LHCN-M2 (cell line): ENCODE results near the gene SERPINA9. TPM values are rescaled to one million over a fixed set of nuclear protein-coding genes. Genes with fewer than 3 reads are reported as not detected.

ENCODE experiments used
- DNase-seq: peaks from one replicate; pipeline ENCODE4 v3.0.0-alpha.2; 2012; ENCODE audit warnings: low read depth
- total RNA-seq: library from RNA; depleted of rRNA; stranded (reverse); fragments of >200 nt; gene quantifications from 2 replicates; pipeline ENCODE4 v1.2.3, GENCODE V29; 2014

Gene SERPINA9
- total RNA-seq, 1 experiment from 2014 or later, result not detected

DNA sequence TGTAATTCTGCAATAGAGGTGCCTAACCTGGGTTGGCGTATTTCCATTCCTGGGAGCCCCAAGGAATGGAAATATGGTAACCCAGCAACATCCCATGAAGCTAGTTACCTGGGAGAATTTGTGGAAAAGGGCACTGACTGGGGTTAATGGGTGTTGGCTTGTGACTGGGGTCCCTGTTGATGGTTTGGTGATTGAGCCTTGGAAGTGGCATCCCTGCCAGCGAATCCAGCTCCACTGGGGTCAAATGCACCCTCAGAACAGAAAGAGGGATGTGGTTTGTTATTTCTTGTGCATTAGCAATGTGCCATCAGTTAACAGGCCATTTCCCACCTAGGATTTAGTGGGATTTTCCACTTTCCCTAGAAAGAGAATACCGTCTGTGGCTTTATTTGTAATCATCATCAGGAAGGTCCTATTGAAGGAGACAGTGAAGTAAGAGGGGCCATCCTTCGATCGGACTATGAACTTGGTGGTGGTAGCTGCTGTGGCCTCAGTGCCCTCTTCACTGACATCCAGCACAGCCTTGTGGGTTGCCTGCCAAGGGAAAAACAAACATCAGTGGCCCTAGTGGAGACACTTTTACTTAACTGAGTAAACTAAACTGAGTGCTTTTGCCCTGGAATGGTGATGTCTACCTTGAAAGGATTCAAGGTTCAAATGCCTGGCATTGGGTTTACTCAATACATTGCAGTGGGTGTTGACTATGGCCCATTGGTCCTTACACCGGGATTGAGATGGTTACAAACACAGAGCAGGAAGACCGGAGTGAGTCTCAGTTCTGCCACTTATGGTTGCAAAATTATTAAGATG, 13.0 kb downstream of the SERPINA9 start:
- DNase-seq, result no peak

DNA sequence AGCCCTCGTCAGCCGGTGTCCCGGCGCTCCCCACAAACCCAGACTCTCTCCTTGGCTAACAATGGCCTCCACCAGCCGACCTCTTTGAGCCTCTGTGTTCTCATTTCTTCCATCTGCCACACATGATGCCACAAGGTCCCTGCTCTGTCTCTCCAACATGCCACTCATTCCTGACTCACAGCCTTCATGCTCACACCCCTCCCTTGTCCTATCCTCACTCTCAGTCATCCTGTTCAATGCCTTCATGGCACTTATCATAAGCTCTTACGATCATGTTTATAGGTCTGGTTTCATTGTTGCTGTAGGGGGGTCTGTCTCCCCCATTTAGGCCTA, 13.8 kb downstream of the SERPINA9 start:
- no peak for DNase-seq

DNA sequence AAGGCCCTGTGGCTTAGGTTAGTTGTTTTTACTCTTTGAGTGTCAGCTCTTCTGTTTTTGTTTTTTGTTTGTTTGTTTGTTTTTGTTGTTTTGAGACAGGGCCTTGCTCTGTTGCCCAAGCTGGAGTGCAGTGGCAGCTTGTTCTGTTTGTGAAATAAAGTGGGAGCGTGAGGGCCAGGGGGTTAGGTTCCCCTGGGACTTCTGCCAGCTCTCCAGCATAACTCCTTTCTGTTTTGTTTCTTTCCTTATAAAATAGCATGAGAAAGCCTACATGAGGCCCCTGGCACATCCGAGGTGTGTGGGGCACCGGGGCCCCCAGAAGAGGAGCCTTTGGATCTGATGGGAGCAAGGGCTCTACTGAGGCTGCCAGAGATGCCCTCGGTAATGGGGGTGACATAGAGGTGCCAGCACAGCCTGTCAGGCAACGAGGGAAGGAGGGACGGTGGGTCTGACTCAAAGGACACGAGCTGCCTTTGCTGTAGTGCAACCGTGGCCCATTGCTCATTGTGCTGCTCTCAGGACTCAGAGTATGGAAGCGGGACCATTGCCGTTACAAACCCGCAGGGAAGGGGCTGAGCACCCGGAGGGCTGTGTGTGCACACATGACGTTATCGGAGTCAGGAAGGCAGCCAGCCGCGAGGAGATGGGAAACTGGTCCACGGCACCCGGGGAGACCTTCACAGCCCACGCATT, 14.3 kb downstream of the SERPINA9 start:
- no peak for DNase-seq

DNA sequence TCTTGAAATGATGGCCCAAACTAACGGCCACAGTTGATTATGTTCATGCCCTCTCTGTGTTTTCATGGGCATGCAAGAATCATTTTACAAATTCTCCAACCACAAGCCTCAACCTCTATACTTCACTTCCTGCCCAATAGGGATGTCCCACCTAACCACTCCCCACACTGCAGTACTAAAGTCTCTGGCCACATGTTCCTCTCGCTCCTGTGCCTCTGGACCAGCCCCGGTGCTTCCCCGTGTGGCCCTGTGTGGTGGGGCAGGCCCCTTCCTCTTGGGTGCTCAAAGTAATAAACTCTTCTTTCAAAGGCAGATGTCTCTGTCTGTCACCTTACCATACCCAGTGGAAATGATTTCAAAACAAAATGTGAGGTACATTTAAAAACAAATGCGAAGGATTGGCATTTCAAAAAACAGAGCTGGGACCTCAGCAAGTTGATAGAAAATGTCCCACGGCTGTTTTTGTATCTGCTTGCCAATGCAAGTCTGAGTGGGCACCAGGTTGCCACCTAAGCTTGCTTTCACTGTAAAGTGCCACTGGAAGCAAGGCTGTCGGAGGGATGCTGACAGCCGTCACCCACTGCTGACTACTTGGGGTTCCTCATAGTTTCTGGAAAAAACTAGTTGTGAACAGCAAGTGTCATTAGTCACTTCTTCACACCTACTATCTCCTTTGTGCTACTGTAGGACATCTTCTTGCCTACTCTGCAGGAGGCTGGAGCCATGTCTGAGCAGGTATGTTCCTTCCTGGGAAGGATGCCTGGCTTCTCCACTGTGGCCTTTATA, 15.2 kb downstream of the SERPINA9 start:
- no peak for DNase-seq

DNA sequence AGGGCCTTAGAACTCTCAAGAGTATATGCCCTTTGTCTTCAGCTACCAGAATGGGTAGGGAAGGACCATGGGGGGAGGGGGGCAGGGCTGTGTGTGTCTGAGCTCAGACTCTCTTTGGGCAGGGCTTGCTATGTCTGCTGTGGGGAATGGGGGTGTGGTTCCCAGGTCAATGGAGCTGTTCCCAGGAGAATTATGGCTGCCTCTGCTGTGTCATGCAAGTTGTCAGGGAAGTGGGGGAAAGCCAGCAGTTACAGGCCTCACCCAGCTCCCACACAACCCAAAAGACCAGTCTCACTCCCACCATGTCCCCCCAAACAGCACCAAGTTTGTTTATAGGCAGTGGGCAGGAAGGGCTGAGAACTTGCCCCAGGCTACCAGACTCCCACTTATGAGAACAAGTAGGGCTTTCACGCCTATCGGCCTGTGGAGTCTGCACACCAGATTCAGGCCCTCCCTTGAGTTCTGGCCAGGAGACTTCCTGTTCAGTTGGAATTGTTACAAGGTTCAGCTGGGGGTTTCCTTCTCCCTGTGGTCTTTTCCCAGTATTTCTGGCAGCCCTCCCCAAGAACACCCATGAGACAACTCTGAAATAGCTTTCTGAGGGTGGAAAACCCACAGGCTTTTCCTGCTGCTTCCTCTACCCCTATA, 17.3 kb downstream of the SERPINA9 start:
- DNase-seq, result no peak

DNA sequence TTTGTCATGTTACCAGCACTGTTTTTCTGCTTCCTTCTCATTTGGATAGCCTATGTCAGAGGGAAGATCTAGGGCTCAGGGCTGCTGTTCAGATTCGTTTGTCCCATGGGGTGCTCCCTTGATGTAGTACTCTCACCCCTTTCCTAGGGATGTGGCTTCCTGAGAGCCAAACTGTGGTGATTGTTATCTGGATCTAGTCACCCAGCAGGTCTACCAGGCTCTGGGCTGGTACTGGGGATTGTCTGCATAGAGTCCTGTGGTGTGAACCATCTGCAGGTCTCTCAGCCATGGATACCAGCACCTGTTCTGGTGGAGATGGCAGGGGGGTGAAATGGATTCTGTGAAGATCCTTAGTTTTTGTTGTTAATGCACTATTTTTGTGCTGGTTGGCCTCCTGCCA, 17.9 kb downstream of the SERPINA9 start:
- no peak for DNase-seq

DNA sequence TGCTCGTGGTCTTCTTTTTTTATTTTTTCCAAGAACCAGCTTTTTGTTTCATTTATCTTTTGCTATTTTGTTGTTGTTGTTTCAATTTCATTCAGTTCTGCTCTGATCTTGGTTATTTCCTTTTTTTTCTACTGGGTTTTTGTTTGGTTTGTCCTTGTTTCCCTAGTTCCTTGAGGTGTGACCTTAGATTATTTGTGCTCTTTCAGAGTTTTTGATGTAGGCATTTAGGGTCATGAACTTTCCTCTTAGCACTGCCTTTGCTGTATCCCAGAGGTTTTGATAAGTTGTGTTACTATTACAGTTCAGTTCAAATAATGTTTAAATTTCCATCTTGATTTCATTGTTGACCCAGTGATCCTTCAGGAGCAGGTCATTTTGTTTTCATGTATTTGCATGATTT, 20.1 kb downstream of the SERPINA9 start:
- no peak for DNase-seq

DNA sequence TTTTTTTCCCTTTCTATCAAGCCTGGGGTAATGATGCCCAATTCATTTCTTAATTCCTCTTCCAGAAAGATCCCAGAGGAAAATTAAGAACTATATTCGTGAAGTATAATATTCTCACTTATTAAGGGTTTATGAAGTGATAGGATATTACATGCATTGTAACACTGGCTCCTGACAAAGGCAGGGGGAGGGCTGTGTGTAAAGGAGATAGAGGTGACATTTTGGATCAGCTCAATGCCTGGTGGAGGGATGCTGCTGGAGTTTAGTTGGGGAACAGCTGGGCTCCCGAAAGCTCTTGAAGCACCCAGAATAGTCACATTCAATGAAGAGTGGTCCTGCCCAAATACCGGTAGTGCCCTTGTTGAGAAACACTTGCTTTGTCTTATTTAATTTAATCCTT, 24.2 kb downstream of the SERPINA9 start:
- DNase-seq, result no peak

DNA sequence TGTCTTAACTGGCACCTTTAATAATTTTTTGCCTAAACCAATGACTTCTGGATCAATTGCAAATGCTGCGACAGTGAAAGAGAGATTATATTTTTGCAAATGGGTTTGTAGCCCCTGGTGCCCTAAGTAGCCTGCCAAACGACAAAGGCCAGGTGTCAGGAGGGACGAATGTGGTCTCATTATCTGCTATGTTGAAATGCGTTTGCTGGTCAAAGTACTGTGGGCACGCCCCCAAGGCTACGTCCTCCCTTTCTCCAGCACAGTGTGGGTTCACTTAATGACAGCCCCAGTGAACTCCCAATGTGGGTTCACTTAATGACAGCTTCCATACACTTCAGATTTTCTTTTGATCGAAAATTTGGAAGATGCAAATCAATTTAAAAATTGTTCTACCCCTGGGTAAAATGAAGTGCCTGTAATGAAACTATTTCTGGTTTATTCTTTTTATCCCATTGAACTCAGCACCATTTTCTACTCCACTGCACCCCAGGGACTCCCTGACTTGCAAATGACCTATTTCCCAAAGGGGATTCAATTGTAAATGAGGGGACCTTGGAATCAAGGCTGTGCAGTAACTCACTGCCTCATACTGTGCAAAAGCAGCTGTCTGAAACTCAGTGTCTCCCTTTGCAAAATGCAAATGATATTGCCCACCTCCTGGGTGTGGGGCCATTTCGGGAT, 24.8 kb downstream of the SERPINA9 start:
- no peak for DNase-seq

DNA sequence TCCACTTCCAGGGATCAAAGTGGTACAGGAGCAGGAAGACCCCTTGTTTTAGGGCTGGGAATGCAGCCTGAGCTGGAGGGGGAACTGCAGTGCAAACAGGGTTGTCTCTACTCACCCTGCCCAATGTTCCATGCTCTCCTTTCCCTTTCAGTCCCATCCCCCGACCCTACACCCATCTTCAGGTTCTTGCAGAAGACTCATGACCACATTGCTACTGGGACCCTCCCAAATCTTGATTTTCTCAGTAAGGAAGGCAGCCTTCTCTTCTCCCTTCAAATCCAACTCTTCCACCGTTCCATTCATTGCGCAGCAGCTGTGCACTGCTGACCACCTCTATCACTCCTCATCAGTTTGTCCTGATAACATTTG, 25.3 kb downstream of the SERPINA9 start:
- no peak for DNase-seq

DNA sequence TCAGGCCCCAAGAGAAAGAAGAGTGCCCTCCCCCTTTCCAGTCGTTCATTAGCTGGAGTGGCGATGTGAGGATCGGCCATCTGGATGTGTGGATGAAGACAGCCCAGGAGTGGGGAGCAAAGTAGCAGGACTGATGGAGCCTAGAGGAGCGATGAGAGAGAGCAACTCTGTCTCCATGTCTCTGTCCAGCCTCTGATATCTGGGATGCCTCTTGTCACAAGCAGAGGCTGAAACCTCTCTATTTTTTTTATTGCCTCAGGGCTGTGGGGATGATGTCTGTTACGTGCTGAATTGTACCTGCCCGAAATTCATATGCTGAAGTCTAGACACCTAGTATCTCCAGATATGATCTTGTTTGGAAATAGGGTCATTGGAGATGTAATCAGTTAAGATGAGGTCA, 26.1 kb downstream of the SERPINA9 start:
- no peak for DNase-seq

DNA sequence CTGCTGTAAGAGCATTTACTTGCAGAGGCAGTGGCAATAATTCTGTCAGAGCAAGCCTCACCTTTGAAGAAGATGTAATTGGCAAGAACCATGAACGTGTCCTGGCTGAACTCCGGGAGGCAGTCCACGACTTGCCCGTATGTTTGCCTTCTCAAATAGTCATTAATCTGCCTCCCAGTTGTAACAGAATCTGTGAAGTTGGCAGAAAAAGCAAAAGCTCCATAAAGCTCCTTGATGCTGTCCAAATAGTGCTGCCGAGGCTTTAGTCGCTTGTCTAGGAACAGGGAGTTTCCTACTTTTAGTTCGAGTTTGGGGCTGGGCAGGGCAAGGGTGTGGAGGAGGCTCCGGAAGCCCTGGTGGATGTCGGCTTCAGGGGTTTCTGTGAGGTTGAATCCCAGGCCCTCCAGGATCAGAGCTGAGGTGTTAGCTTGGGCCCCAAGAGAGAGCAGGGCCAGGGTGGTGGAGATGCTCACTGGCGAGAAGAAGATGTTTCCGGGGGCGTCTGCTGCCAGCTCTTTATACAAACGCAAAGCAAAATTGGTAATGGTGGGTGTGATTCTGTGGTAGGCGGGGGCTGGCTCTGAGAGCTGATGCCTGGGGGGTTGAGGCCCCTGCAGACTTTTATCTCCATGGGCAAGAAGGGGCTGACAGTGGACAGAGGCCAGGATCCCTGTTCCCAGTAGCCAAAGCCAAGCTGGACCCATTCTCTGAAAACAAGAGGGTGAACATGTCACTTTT, 27.8 kb downstream of the SERPINA9 start:
- no peak for DNase-seq

DNA sequence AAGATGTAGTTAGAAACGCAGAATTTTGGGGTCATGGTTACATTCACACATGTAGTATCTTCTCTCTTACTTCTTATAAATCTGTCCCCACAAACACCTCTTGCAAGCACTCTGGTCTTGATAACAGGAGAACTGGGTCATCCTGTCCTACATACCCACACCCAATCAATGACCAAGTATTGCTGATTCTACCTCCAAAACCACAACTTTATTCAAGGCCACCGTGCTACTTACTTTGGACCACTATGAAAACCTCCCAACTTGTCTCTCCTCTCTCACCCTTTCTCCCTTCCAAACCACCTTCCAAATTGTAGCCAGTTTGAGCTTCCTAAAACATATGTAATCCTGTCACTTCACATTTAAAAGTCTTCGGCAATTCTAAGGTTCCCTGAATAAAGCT, 28.8 kb downstream of the SERPINA9 start:
- no peak for DNase-seq

DNA sequence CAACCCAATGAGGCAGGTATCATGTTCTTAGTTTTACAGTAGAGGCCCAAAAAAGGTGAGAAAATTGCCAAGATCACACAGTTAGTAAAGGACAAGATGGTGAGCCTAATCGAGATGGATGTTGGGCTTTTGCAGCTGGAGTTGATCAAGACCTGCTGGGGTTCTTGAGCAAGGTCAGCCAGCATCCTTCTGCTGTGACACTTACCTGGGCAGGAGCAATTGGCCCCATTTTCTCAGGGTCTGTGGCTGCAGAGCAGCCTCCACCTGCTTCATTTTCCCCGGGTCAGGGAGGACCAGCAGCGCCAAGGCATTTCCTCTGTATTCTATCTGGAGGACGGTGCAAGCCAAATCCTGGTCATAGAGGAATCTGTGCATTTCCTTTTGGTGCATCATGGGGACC, 29.9 kb downstream of the SERPINA9 start:
- DNase-seq, result no peak

DNA sequence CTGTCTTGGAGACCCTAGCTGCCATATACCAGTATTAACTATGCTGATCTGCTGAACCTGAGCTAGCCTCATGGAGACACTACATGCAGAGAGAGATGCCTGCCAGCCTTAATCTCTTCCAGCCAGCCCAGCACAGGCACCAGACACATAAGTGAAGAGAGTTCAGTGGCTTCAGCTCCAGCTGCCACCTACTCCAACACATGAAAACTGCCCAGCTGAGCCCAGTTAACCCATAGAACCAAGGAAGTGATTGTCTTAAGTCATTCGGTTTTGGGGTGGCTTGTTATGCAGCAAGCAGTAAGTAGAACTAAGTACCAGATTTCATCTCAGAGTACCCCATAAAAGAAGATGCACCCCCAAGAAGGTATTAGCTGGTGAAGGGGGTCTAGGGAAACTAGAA, 31.0 kb downstream of the SERPINA9 start:
- no peak for DNase-seq

DNA sequence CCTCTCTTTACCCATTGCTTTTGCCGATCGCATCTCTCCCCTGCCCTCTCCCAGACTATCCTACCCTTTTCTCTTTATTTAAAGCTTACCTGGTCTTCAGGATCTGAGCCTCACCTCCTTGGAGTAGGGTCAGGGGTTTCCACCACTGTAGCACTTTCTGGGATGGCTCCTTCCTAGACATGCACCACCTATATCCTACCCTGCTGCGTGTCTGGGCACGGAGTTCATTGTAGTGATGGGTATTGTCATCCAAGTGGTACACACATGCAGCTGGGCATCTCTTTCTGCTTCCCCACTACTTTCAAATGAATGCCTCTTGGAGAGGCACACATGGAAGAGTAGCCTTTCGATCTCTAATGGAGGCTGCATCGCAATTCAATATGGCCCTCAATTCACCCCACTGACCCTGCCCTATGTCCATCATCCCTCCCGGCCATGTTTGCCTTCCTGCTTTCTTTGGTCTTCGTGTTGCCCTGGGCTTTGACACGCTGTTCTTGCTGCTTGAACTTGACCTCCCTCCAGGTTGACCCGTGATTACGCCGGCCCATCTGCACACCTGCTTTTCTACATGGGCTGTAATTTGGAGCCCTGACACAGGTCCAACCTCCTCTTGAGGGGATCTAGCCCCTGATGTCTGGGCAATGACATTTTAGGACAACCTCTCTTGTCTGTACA, 34.3 kb downstream of the SERPINA9 start:
- DNase-seq, result no peak

DNA sequence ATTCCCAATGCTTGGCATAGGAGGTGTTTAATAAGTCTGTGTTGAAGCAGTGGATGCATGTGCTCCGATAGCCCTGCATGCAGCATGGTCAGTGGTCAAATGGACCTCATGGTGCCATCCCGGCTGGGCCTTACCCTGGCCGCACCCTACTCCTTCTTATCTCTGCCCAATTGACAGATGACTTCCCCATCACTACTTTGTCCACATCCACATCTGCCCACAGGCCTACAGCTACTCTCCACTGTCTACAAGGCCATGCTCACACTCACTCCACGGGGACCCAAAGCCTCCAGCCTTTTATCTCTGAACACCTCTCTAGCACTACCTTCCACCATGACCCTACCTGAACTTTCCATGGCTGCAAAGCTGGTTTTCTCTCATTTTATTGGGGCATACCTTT, 34.9 kb downstream of the SERPINA9 start:
- DNase-seq, result no peak

DNA sequence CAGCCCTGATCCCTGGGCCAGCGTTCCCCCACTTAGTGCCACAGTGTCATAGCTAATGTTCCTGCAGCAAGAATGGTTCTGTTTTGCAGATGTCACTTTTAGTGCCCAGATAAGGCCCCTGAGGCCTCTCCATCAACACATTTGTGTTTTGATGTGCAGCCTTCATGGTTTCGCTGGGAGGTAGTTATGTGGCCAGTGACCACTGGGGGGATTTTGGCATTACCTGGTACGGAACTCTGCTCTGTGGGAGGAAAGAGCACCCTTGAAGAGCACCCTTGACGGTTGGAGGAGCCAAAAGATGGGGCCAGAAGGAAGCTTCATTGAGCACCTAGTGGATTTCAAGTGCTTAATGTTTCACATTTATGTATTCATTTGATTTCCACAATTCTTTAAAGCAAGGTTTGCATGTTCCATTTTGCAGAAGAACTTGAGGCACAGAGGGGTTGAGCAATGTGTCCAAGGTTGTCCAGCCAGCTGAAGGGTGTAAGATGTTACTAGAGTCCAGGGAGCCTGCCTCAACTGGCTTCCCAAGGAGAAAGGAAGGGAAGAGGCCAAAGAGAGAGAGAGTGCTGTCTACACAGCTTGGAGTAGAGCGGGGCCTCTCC, 36.4 kb downstream of the SERPINA9 start:
- DNase-seq, result no peak

DNA sequence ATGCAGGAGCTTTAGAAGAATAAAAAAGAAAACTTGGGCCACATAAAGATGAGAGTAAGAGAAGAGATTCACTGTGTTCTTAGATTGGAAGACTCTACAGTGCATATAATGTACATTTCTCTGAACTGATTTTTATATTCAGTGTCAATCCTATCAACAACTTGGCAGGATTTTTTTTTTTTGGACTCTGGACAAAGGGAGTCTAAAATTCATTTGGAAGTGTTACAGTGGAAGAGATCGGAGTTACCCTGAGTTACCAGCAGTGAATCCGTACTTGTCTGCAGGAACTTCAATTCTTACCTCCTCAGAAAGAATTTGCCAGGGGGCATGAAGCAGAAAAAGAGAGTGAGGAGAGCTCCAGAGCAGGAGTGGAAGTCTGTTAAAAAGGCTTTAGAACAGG, 47.4 kb downstream of the SERPINA9 start:
- no peak for DNase-seq
